Activated CD4-positive, alpha-beta T cell treated with anti-CD3 and anti-CD28 coated beads, Interleukin-2, amount 50 U/mL, for 24 hours (primary cell): Measurements from ENCODE around the gene SERTM1.

Source experiments
- DNase-seq, 2 donors: peaks; one replicate each; pipeline ENCODE4 v3.0.0-alpha.2; 2020; ENCODE audit warnings: low read depth in 1 of 2, low spot score in 1 of 2

SERTM1 gene

GRCh38 chr13:36673838-36674326 lies at the start of gene SERTM1:
SERTM1 (plus strand) TSS chr13:36674020; CDS start chr13:36695079, 21,059 bp downstream.
- DNase-seq: no peak

DNA sequence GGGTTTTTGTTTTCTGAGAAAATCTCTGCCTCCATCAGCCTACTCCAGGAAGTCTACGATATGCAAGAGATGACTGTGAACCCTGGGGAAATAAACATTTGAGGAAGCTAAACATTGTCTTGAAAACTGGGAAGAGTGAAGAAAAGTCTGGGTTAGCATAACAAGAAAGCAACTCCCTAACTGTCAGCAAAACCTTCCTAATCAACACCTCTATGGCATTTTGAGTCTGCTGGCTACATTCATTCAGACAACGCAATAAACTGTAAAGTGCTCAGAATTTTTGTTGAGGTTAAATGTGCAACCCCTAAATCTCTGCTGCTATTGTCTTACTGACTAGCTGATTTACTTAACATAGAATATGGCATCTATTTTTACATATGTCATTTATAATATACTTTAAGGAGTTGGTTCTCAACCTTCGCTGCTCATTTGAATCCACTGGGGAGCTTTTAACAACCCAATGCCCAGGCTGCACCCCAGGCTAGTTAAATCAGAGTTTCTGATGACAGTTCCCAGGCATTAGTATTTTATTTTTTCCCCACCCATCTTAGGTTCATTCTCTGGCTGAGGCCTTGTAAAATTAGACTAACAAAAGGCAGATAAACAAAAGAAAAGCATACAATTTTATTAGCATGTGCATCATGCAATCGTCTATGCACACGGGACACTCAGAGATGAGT lies 45.3 kb upstream of the SERTM1 start:
- no peak for DNase-seq

DNA sequence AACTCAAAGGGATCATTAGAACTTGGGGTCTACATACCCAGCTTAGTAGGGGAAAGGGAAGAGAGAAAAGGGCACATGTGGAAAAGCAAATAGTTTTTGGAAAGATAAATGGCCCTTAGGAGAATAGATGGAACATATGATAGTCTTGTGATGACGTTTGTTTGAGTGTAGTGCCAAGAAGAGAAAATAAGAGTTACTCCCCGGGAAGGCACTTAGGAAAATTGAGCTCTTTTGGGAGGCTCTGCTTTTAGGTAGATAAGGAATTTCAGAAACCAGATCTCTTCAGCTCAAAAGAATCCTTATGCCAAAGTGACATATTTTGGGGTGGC lies 44.8 kb upstream of the SERTM1 start:
- DNase-seq: no peak

- DNase-seq: no peak
Observed at GRCh38 chr13:36630181-36630803, 43.5 kb upstream of the SERTM1 start.

DNA sequence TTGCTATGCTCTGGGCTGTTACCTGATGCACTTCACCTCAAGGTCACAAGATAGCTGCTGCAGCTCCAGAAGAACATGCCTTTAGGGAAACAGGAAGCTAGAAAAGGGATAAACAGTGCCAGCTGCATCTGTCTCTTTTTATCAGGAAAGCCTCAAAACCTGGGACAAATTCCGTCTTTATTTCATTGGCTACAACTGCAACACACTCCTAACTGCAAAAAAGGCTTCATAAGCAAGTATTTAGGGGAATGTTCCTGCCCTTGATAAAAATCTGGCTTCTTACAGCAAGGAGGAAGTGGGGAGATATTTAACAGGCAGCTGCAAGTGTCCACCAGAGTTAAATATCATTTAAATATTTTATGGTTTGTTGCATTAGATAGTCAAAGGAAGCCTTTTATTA lies 34.2 kb upstream of the SERTM1 start:
- DNase-seq: no peak

DNA sequence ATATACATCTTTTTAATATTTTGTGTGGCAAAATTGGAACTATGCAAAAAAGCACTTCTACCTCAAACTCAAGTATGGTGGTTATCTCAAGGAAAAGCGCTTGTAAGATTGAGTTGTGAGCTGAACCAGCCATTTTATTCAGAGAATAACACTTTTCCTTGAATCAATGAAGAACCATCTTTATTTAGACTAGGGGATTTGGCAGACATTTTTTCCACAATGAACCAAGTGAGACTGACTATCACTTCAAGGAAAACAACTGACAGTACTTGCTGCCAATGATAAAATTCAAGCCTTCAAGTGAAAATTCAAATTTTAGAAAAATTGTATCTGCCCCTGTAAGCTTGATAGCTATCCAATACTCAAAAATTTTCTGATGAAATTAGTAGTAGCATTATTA lies 23.2 kb upstream of the SERTM1 start:
- no peak for DNase-seq

DNA sequence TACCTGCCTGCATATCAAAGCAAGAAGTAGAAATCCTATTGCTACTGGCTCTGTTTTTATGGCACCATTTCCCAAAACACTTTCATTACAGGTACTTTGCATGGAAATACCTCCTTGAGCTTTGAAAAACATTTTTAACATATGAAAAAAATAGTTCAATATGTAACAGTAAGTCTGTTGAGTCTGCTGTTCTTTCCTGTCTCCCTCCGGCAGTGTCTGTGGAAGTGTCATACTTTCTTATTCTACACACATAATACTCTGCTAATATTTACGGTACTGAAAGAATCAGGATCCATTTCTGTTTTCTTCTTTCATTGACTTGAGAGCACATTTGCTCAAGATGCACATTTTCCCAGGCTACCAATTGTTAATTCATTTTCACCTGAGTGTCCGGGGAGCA lies 8.2 kb upstream of the SERTM1 start:
- no peak for DNase-seq

DNA sequence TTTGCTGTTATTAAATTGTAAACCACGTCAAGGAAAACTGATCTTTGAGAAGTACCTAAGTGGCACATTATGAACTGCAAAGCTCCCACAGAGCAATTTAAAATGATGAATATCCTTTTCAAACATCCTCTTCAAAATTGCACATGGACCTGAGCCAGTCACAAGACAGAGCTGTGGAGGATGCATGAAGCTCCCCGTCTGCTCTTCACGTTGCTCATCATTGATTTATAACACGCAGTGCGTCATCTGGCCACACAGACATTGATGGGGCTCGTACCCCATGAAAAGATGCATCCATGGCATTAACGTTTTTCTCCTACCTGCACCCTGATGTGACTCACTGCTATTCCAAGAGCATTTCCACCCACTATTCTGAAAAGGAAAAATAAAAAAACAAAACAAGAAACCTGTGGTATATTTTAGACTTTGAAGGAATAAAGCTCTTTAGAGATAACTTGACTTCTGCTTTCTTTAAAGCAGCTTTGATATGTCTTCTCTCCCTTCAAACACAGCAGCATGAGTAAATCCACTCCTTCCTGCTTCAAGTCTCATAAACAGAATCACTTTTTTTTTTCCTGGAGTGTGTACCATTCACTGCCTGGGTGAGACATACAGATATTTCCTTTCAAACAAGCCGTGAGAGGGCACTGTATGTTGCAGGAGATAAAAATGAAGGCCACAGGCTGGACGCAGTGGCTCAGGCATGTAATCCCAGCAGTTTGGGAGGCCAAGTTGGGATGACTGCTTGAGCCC lies 7.2 kb upstream of the SERTM1 start:
- no peak for DNase-seq

DNA sequence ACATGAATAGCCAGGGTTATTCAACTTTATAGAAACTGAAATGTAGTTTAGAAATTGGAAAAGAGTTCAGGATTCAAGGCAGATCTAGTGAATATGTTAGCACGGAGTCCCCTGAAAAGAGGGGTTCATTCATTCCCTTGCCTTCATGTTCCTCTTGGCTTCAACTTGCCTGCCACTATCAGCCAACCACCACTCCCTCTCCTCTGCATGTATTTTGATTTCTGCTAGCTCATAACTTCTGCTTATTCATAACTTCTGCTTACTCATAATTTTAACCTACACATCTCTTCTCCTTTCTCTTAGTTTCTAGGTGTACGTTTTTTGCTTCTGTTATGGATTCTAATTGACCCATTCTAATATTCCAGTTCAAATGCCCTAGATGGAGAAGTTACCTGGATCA lies 5.5 kb upstream of the SERTM1 start:
- DNase-seq: no peak

DNA sequence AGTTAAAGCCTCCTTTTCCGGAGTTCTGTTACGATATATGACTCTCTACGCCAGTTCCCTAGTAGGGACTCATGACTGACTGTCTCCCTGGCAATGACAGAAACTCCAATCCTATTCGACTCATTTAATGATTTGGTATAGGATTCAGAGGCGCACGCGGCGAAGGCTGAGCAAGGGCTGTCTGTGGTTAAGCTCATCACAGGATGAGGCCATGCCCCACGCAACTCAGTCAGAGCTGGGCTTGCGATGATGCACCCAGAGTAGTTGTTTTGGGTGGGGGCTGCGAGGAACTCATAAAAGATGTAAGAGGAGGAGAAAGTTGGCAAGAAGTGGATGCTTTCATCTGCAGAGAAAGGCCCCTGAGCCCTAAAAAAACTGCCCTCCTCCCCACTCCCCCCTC lies 468 bp upstream of the SERTM1 start:
- no peak for DNase-seq

- no peak for DNase-seq
Observed at GRCh38 chr13:36674337-36675212, 755 bp downstream of the SERTM1 start.

GRCh38 chr13:36675213-36675536 lies 1.4 kb downstream of the SERTM1 start:
- no peak for DNase-seq

DNA sequence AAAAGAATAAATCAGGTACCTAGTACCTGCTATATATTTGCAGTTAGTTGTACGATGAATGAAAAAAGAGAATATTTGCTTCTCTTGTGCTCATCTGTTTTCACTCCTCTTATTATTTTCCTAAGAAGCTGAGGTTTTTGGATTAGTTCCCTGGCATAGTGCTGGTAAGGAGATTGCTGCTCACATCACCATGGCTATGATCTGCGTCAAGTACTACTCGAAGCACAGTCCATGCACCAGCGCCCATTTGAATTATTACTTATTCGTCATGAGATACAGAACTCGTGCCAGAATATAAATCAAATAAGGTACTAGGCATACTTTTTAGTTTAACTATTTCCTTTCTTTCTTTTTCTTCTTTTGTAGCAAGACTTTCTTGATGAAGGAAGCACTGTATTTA lies 7.1 kb downstream of the SERTM1 start:
- no peak for DNase-seq

- no peak for DNase-seq
Observed at GRCh38 chr13:36681894-36682624, 8.2 kb downstream of the SERTM1 start.

DNA sequence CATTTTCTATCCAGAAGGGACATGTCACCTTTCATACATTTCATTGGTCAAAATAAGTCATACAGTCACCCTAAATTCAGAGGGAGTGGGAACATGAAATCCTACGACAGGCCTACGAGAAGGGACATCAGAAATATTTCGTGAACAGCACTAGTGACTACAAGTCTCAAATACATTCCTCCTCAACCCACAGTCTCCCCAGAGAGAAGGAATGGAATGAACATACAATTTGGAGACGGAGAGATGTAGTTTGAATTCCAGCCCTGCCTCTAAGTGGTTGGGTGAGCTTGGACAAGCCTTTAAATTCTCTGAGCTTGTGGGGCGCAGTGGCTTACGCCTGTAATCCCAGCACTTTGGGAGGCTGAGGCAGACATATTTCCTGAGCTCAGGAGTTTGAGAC lies 9.9 kb downstream of the SERTM1 start:
- no peak for DNase-seq

DNA sequence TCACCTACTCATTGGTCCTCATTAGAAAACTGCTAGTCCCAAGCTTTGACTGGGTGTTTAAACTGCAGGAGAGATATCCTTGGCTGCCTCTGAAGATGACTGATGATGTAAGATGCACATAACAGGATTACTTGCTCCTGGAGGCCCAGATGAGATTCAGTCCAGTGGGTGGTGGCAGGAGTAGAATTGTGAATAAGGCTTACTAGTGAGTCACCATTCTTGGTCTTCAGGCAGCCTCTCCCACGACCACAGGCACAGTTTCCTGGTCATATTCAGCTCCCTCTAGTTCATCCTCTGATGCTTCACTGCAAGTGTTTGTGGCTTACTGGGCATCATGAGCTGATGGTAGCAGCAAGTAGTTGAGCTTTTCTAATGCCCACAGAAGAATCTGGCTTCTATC lies 12.1 kb downstream of the SERTM1 start:
- DNase-seq: no peak

DNA sequence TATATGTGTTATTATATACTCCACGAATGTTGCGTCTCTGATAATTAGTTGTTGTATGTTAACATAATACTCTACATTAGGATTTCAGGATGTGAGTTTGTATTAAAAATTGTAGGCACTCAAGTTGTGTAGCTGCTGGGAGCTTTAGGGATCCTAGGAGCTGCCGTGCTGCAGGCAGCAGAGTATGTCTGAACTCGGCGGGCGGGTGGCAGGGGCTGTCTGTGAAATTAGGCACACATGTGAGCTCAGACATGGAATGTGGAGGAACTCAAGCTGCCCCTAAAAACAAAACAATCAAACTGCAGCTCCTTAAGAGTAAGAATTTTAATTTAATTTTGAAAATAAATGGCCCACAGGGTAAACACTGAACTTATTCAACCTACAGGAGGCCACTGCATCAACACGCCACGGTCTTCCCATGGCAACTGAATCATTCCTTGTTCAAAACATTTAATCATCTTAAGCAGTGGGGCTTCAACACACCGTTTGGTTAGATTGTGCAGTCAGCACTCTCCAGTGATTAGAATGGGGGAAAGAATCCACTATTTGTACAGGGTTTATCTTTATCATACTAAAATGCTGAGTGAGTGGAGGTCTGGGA lies 22.7 kb downstream of the SERTM1 start:
- DNase-seq: no peak

- DNase-seq: no peak
Observed at GRCh38 chr13:36700170-36700569, 26.4 kb downstream of the SERTM1 start.

GRCh38 chr13:36706755-36707154 lies 32.9 kb downstream of the SERTM1 start:
- DNase-seq: no peak

- no peak for DNase-seq
Observed at GRCh38 chr13:36709136-36709890, 35.5 kb downstream of the SERTM1 start.
